CD4-positive, alpha-beta T cell treated with Interferon alpha-2 for 1 hour (primary cell): ENCODE measurements around the gene RNF182.
"Not testable (repeated sequence)": the region's sequence is repeated elsewhere in the genome, so short reads cannot be mapped to it uniquely, and the experiment has no call there.

ENCODE experiments used
- DNase-seq, 2 donors: peaks; one replicate each; pipeline ENCODE4 v3.0.0-alpha.2; 2020 to 2022

RNF182 gene

GRCh38 chr6:13918686-13919250 is 6.0 kb upstream of the RNF182 start:
- DNase-seq, result no peak

GRCh38 chr6:13919861-13920260 is 4.9 kb upstream of the RNF182 start:
- DNase-seq, result no peak

- no peak for DNase-seq
These were observed 4.2 kb upstream of the RNF182 start for GRCh38 chr6:13920552-13920951.

- no peak for DNase-seq
These were observed 2.0 kb upstream of the RNF182 start for GRCh38 chr6:13922750-13923149.

- no peak for DNase-seq
These were observed 1.1 kb upstream of the RNF182 start for GRCh38 chr6:13923527-13924145.

- DNase-seq, result peak; percentile 21 to 44
These were observed 405 bp upstream of the RNF182 start for GRCh38 chr6:13924146-13924948.

- DNase-seq, result no peak
These were observed 1.6 kb downstream of the RNF182 start for GRCh38 chr6:13926378-13926777.

- DNase-seq, result no peak
These were observed 2.5 kb downstream of the RNF182 start for GRCh38 chr6:13927203-13927602.

GRCh38 chr6:13929196-13929595 is 4.4 kb downstream of the RNF182 start:
- no peak for DNase-seq

- DNase-seq, result no peak
These were observed 7.1 kb downstream of the RNF182 start for GRCh38 chr6:13931797-13932402.

- no peak for DNase-seq
These were observed 8.0 kb downstream of the RNF182 start for GRCh38 chr6:13932785-13933184.

GRCh38 chr6:13934721-13935120 is 10.0 kb downstream of the RNF182 start:
- DNase-seq, result no peak

GRCh38 chr6:13935190-13935880 is 10.6 kb downstream of the RNF182 start:
- DNase-seq, result no peak

GRCh38 chr6:13935881-13936261 is 11.1 kb downstream of the RNF182 start:
- DNase-seq, result not testable (repeated sequence)

GRCh38 chr6:13941902-13942301 is 17.1 kb downstream of the RNF182 start:
- DNase-seq, result no peak

GRCh38 chr6:13943943-13944342 is 19.2 kb downstream of the RNF182 start:
- DNase-seq, result no peak

- DNase-seq, result no peak
These were observed 21.8 kb downstream of the RNF182 start for GRCh38 chr6:13946506-13946905.

GRCh38 chr6:13947611-13948178 is 22.9 kb downstream of the RNF182 start:
- no peak for DNase-seq

GRCh38 chr6:13952101-13952500 is 27.3 kb downstream of the RNF182 start:
- DNase-seq, result no peak

- DNase-seq, result no peak
These were observed 28.4 kb downstream of the RNF182 start for GRCh38 chr6:13953061-13953705.

- DNase-seq, result no peak
These were observed 40.9 kb downstream of the RNF182 start for GRCh38 chr6:13965582-13966127.

GRCh38 chr6:13971303-13971702 is 46.6 kb downstream of the RNF182 start:
- DNase-seq, result no peak
